ENCODE data around the gene CLPX.

DNA sequence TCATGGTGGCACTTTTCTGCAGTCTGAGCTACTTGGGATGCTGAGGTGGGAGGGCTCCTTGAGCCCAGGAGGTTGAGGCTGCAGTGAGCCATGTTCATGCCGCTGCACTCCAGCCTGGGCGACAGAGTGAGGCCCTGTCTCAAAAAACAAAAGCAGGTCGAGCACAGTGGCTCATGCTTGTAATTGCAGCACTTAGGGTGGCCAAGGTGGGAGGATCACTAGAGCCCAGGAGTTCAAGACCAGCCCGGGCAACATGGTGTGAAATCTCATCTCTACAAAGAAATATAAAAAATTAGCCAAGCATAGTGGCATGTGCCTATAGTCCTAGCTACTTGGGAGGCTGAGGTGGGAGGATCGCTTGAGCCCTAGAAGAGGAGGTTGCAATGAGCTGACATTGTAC lies 80.1 kb downstream of the CLPX start:
- TF ChIP-seq, protein P1, sequence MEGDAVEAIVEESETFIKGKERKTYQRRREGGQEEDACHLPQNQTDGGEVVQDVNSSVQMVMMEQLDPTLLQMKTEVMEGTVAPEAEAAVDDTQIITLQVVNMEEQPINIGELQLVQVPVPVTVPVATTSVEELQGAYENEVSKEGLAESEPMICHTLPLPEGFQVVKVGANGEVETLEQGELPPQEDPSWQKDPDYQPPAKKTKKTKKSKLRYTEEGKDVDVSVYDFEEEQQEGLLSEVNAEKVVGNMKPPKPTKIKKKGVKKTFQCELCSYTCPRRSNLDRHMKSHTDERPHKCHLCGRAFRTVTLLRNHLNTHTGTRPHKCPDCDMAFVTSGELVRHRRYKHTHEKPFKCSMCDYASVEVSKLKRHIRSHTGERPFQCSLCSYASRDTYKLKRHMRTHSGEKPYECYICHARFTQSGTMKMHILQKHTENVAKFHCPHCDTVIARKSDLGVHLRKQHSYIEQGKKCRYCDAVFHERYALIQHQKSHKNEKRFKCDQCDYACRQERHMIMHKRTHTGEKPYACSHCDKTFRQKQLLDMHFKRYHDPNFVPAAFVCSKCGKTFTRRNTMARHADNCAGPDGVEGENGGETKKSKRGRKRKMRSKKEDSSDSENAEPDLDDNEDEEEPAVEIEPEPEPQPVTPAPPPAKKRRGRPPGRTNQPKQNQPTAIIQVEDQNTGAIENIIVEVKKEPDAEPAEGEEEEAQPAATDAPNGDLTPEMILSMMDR (IDR thresholded peaks at IDR 0.05) = no peak
- TF ChIP-seq POLR2A (IDR thresholded peaks at IDR 0.05) = no peak
